Left colon (tissue), 2 donors: ENCODE measurements around the gene PLXNA3. TPM values are rescaled to one million over a fixed set of nuclear protein-coding genes. Genes with fewer than 3 reads are reported as not detected.
A peak's percentile ranks its signal among the peaks of the same experiment; 100 is the strongest.

Source experiments
- ATAC-seq: fragments of 200-7000 bp; cut with Tn5 transposase; one replicate; pipeline ENCODE4 v1.9.1; 2020; ENCODE audit warnings: mild to moderate bottlenecking, moderate library complexity
- DNase-seq, 2 donors: peaks; one replicate each; pipeline ENCODE4 v3.0.0-alpha.2; 2020
- intact Hi-C, 2 donors: fragments of 100-400 bp; cut with DNase I in 1 of 2; cut with micrococcal nuclease in 1 of 2; formaldehyde crosslinking; loops; one replicate each; pipeline versions ENCODE4 v1.11.2 to v1.14.0; 2022; cut with DNase I, micrococcal nuclease
- long read RNA-seq: library from polyadenylated mRNA; unstranded; transcript quantifications from one replicate; pipeline ENCODE4 v2.0.0, GENCODE V29; 2021
- total RNA-seq, 2 donors: library from RNA; stranded (reverse); fragmentation: NEBNext Ultra II Directional; extraction: Animal tissue kit (Norgen Biotek cat#: 25700); gene quantifications; one replicate each; pipeline ENCODE4 v1.2.1, GENCODE V29; 2021
- donor health status: DM: no; HTN: no; CAD: no.
- donor health status: DM: yes; HTN: yes; CAD: no.

PLXNA3 gene
- total RNA-seq = 10 to 100 TPM; 48.9 to 68.2 TPM
- long read RNA-seq, partial matches to known transcripts = 7 of 13 reads
- long read RNA-seq, other reads (novel, unspliced or antisense) = 4 of 13 reads

DNA sequence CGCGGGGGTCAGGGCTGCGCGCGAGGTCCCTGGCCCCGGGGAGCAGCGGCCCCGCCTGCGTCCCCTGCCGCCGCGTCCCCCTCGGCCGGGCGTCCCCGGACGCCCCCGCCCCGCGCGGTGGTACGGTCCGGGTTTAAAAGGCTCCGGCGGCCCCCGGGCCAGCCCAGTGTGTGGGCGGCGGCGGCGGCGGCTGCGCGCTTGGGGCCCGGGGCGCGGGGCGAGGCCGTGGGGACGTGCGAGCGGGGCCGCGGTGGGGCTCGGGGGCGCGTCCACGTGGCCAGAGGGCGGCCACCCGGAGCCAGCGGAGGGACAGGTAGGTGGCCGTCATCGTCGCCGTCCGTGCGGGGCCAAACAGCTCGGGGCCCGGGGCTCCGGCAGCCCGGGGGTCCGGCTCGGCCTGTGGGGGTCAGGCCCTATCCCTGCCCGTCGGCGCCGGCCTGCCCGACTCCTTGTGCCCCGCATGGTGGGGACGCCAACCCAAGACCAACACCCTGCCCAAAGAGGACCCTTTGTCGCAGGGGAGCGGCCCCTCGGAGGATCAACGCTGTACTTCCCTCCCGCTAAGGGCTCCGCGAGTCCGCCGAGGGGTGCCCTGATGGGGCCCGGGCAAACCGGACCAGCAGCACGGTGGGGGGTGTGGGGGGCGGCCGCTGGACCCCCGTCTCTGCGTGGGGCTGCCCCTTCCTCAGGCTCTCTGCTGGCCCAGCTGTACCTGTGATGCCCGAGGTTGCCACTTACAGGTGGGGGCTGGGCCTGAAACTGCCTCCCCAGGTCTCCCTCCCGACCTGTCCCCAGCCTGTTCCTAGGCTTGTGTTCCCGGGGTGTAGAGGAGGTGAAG is at the start of gene PLXNA3:
PLXNA3 (plus strand) TSS at position 166 of the 838 bp plus-strand sequence. CDS start 1,903 bp downstream, outside the sequence.
- DNase-seq = peak in 1 of 2 donors; percentile 64
- peak; percentile 63 for ATAC-seq
- intact Hi-C loops = no loop called here

DNA sequence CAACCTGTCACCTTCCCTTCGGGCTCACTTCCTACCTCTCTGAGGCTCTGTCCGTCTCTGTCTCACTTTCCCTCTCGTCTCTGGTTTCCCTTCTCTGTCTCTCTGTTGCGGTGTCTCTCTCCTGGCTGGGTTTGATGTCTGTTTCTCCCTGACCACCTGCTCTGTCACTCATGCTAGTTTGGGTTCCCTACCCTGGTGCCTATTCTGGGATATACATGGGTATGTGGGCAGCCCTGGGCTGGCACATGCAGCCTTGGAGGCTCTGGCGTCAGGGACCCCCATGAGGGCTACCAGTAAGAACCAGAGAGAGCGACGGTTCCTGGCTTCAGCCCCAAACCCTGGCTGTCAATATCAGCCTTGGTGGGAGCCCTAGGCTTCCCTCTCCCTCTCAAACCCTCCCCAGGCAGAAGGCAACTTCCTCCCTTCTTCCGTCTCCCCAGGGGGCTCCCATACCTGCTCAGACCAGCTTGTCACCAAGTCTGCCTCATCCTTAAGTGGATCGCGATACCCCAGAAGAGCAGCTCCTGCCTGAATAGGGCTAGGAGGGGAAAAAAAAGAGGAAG is 49.3 kb upstream of the PLXNA3 start:
- ATAC-seq (no peak), DNase-seq (no peak)
- intact Hi-C loops = no loop called here

DNA sequence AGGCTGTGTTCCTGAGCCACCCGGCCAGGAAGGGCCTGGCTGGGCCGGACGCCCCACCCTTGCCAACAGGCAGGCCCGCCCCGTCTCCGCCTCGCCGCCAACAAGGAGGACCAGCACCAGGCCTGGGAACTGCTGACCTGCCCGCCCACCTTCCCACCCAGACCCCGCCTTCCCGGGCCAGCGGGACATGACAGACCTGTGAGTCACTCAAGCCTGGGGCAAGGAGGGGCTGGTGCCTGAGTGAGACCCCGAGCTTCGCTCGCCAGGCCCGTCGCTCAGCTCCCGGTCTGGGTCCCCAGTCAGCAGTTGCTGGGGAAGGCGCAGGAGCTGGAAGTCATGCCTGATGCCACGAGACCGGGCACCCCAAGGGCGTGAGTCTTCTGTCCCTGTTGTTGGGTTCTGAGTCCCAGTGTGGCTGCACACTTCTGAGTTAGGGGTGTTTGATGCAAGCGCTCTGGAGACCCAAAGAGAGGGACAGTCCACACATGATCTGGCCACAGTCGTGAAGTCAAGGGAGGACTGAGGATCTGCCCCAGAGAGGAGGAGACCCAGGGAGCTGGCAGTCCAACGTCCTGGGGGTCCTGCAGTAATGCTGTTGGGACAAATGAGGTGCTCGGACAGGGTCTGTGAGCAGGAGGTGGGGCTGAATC is 48.7 kb upstream of the PLXNA3 start, which contains the start of gene DNASE1L1:
DNASE1L1 (minus strand) TSS at position 33 of the 650 bp plus-strand sequence. CDS start 3,686 bp downstream, outside the sequence.
- intact Hi-C loops = no loop called here
- ATAC-seq (peak; percentile 83), DNase-seq (peak; percentile 86 to 93)

DNA sequence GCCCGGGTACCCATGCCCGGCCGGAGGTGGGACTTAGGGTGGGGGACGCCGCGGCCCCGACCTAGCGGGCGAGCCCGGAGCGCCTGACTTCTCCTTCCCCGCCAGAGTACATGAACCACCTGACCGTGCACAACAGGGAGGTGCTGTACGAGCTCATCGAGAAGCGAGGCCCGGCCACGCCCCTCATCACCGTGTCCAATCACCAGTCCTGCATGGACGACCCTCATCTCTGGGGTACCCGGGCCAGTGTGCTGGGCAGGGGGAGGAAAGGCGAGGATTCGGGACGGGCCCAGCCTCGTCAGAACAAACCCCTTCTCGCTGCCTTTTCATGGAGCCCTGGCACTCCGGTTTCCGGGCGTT is 46.1 kb upstream of the PLXNA3 start:
- intact Hi-C loops = no loop called here
- DNase-seq (peak; percentile 80 to 84), ATAC-seq (peak; percentile 69)

DNA sequence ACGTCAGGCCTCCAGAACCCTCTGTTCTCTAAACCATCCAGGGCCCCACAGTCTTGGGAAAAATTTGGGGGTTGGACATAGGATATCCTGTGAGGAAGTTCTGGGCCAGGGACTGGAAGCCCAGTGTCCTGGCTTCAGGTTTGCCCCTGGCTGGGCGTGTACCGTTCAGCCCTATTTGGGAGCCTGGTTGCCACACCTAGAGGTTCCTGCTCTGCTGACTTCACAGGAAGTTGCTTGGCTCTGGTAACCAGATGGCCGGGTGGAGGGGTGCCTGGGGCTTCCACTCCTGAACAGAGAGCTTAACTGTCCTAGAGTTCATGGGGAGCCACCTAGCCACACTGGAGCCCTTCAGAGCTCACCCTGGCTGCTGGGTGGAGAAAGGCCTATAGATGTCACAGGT is 45.6 kb upstream of the PLXNA3 start:
- ATAC-seq (peak; percentile 27), DNase-seq (peak; percentile 47 to 55)
- intact Hi-C loops = no loop called here

DNA sequence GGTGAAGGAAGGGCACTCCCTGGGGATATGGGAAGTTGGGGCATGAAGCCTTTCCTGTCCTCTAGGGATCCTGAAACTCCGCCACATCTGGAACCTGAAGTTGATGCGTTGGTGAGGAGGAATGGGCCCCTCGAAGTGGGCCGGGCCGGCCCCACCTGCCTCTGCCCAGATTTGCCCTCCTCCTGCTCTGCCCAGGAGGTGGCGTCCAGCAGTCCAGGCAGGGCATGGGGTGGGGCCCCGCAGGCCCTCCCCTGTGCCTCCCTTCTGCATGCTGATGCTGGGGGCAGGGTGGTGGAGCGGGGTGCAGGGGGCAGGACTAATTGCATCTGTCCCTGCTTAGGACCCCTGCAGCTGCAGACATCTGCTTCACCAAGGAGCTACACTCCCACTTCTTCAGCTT is 44.9 kb upstream of the PLXNA3 start:
- intact Hi-C loops = no loop called here
- DNase-seq = no peak
- ATAC-seq = no peak

DNA sequence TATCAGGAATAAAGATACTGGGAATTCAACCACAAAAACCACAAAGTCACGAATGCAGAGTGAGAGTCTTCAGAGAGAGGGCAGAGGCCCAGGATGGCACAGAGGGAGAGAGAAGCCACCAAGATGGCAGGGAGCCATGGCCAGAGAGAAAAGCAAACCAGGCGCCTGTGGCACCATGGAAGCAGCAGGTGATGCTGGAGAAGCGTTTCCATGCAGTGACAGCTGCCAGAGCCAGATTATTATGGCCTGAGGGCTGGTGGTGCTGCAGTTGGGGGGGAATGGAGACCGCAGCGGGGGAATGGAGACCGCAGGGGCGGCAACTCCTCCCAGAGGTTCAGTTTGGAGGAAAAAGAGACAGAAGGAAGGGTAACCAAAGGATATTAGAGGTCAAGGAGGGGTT is 40.9 kb upstream of the PLXNA3 start:
- intact Hi-C loops = no loop called here
- ATAC-seq (no peak), DNase-seq (no peak)

DNA sequence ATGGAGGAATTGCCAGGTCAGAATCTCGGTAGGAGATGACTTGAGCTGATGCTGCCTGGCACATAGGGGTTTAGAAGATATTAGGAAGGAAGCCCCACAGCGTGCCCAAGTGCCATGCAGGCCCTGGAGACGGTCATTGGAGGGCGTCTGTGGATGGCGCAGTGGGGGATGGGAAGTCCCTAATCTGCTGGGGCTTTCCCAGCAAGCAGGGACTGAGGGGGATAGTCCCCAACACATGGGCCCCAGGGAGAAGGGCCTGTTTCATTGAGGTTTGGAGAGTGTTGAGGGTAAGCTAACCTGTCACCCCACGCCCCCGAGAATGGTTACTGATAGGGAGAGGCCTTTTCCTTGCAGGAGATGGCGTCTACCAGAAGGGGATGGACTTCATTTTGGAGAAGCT is 38.9 kb upstream of the PLXNA3 start:
- no peak for ATAC-seq

DNA sequence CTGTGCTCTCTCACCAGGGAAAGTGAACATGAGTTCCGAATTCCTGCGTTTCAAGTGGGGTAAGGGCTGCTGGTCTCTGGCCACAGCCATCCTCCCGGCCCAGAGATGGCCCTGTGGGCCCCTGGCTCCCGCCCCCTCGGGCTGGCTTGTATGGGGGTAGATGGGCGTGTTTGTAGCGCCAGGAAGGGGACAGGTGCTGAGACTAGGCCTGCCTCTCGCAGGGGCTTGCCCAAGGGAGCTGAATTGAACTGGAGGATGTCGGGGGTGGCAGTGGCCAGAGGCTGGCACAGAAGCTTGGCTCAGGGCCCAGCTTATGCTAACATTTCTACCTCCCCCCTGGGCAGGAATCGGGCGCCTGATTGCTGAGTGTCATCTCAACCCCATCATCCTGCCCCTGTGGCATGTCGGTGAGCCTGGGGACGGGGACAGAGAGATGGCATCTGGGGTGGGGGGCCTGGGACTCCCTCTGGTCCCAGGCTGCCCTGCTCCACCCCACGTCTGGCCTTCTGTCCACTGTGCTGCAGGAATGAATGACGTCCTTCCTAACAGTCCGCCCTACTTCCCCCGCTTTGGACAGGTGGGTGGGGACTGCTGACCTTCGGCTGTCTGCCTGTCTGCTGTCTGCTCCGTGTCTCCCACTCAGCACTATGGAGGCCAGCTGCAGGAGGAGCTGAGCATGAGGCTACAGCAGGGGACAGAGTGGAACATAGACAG is 38.2 kb upstream of the PLXNA3 start:
- DNase-seq (no peak), ATAC-seq (no peak)
- intact Hi-C loops = no loop called here

More for the DNA sequence above, 38.9 kb upstream of the PLXNA3 start:
- intact Hi-C loops = no loop called here
- DNase-seq = no peak

DNA sequence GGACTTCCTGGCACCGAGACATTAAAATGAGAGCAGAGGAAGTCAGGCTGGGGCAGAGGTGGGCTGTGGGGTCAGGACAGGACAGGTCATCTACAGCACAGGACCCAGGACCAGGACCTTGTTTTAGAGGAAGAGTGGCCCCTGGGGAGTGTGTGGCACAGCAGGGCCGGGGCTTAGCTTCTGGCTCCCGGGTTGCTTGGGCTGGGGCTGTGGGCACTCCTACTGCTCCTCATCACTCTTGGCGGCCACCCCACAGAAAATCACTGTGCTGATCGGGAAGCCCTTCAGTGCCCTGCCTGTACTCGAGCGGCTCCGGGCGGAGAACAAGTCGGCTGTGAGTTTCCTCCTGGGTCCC is 37.7 kb upstream of the PLXNA3 start:
- no peak for ATAC-seq
- intact Hi-C loops = no loop called here
- no peak for DNase-seq

DNA sequence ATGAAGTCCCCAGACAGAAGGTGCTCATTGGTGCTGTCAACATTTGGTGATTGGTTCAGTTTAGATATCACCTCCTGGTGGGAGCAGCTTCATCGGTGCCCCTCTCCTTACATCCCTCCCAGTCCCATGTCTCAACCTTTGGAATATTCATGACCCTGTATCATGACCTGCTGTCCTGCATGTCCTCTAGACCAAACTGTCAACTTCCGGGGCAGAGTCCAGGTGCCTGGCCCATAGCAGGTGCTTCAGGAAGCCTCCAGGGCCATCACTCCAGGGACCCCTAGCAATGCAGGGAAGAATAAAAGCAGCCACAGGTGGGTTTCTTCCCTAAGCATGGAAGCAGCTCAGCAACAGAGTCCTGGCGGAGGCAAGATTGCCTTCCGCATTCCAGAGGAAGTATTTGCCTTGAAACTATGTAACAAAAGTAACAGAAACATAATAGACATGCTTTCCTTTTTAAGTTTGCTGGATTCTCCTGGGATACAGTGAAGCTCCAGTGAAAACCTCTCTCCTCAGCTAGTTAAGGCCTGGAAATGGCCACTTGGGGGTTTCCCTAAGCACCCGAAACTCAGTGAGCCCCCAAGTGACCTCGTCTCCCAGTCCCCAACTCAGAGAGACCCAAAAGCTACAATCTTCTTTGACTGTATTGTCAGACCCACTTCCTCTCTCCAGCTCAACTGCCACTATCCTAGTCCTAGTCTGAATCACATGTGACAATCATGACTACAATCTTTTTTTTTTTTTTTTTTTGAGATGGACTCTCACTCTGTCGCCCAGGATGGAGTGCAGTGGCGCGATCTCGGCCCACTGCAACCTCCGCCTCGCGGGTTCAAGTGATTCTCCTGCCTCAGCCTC is 30.9 kb upstream of the PLXNA3 start:
- no peak for ATAC-seq
- intact Hi-C loops = no loop called here
- no peak for DNase-seq

DNA sequence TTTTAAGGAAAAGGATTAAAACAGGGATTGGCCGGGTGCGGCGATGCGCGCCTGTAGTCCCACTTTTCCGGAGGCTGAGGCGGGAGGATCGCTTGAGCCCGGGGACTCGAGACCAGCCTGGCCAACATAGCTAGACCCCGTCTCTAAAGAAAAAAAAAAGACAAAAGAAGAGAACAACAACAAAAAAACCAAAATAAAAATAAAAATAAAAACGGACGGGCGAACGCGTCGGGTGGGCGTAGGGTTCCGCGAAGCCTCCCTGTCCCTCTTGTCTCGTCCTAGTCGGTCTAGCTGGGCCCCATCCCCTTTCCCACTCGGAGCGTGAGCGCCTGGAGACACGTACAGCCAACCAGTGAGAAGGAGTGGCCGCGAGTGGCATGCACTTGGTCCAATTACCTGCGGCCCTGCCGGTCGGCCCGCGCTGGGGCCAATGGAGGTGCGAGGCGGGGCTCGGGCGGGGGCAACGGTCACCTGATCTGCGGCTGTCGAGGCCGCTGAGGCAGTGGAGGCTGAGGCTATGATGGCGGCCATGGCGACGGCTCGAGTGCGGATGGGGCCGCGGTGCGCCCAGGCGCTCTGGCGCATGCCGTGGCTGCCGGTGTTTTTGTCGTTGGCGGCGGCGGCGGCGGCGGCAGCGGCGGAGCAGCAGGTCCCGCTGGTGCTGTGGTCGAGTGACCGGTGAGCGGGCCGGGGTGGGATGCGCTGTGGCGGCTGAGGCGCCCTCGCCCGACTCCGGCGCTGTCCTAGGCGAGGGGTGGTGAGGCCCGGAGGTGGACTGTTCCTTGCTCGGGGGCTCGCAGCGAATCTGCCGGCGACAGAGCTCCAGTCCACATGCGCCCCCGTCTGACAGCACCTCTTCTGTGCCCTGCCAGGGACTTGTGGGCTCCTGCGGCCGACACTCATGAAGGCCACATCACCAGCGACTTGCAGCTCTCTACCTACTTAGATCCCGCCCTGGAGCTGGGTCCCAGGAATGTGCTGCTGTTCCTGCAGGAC is 29.6 kb upstream of the PLXNA3 start, which contains the start of gene ATP6AP1:
ATP6AP1 (plus strand) TSS at position 502 of the 996 bp plus-strand sequence; CDS start at position 518, 16 bp downstream.
- peak; percentile 98 for ATAC-seq

DNA sequence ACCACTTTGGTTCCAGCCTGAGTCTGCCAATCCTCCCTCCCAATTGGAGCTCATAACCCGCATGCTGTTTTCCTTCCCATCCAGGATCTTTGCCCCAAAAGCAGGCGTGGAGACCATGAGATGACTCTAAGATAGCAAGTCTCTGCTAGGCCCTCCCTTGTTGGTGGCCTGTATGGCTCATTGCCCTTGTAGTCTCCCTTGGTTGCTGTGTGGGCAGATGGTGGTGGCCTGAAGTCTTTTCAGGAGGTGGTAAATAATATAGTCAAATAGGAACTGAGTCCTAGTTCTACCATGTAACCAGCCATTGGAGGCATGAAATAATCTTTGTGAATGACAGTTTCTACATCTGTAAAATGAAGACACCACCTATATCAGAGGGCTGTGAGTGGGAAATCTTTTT is 28.4 kb upstream of the PLXNA3 start:
- DNase-seq (no peak), ATAC-seq (no peak)
- intact Hi-C loops = no loop called here

More for the DNA sequence above, 29.6 kb upstream of the PLXNA3 start, which contains the start of gene ATP6AP1:
- intact Hi-C loops = no loop called here
- peak; percentile 90 to 94 for DNase-seq

DNA sequence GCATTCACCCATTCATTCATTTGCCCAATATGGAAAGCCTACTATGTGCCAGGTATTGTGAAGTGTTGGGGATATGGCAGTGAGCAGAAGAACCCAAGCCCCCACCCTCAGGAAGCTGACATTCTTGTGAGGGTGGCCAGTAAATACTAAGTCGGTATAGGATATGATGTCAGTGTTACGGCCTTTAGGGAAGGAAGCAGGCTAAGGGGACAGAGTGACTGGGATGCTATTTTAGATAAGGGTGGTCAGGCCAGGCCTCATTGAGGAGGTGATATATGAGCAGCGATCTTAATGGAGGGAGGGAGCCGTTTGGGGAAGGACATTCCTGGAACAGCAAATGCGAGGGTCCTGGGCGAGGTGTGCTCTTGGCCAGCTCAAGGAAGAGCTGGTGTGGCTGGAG is 27.6 kb upstream of the PLXNA3 start:
- intact Hi-C loops = no loop called here
- ATAC-seq (no peak), DNase-seq (no peak)

DNA sequence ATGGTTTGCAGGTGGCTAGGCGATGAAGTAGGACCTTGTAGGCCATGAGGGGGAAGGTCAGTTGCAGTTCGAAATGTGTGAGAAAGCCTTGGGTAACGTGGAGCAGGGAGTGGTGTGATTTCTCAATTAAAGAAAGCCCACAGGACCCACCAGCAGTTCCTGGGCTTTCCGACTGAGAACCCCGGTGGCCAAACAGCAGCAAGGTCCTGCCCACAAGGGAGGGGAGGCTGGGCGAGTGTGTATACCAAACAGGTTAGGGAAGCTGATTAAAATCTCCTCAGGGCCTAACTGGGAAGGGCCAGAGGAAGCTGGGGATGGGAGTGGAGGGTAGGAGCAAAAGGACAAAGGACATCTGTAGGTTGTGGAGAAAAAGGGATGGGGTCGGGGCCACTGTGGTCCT is 27.2 kb upstream of the PLXNA3 start:
- ATAC-seq (no peak), DNase-seq (no peak)
- intact Hi-C loops = no loop called here

DNA sequence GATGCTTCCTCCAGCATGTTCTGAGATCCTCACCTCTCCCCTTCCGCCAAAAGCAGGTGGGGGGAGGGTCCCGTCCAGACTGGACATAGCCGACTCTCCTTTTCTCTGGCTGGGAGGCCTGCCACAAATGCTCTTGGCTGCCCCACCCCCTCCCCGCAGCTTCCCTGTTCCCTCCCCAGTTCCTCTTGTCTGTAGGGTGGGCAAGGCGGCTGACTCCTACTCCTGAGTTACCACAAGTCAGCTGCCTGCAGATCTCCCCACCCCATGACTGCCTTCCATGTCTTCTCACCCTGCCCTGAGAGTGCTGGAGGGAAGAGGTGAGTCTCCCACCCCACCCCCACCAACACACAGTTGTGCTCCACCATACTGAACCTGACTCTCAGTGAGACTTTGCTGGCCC is 26.7 kb upstream of the PLXNA3 start:
- intact Hi-C loops = no loop called here
- no peak for ATAC-seq
- no peak for DNase-seq

DNA sequence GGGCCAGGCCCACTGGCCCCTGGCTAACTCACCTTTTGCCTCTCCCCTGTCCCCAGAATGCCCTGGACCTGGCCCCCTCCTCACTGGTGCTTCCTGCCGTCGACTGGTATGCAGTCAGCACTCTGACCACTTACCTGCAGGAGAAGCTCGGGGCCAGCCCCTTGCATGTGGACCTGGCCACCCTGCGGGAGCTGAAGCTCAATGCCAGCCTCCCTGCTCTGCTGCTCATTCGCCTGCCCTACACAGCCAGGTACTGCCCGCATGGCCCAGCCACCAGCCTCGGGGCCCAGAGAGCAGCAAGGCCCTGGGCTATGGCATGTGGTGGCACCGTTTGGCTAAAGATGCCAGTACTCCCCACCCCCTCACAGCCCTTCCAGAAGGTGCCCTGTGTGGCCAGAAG is 25.9 kb upstream of the PLXNA3 start:
- intact Hi-C loops = no loop called here
- DNase-seq (no peak), ATAC-seq (no peak)
